RPMI7951 (cell line): ENCODE results near the gene IL21R. TPM values are rescaled to one million over a fixed set of nuclear protein-coding genes. Genes with fewer than 3 reads are reported as not detected.
A peak's percentile ranks its signal among the peaks of the same experiment; 100 is the strongest.
"Not testable (repeated sequence)": the region's sequence is repeated elsewhere in the genome, so short reads cannot be mapped to it uniquely, and the experiment has no call there.

Source experiments
- DNase-seq: peaks from one replicate; pipeline ENCODE4 v3.0.0-alpha.2; 2012; ENCODE audit warnings: low read depth
- total RNA-seq: library from RNA; depleted of rRNA; stranded (reverse); fragments of >200 nt; shearing (Covaris generic); gene quantifications from 2 replicates; pipeline ENCODE4 v1.2.3, GENCODE V29; 2014

Gene IL21R
- total RNA-seq, 1 experiment from 2014 or later: 1.1 TPM

GRCh38 chr16:27426423-27427408 is 24.7 kb downstream of the IL21R start:
- peak; percentile 93 for DNase-seq

GRCh38 chr16:27427538-27427937 is 25.6 kb downstream of the IL21R start:
- no peak for DNase-seq

- no peak for DNase-seq
These were observed 26.2 kb downstream of the IL21R start for GRCh38 chr16:27428026-27428785.

GRCh38 chr16:27429330-27429871 is 27.4 kb downstream of the IL21R start:
- no peak for DNase-seq

GRCh38 chr16:27429981-27430441 is 28.0 kb downstream of the IL21R start:
- DNase-seq: no peak

GRCh38 chr16:27430512-27430911 is 28.5 kb downstream of the IL21R start:
- no peak for DNase-seq

- DNase-seq: peak; percentile 80
These were observed 29.0 kb downstream of the IL21R start for GRCh38 chr16:27430923-27431484.

- DNase-seq: peak; percentile 78
These were observed 30.0 kb downstream of the IL21R start for GRCh38 chr16:27431773-27432532.

GRCh38 chr16:27432558-27432957 is 30.6 kb downstream of the IL21R start:
- DNase-seq: peak; percentile 73

- DNase-seq: not testable (repeated sequence)
These were observed 31.2 kb downstream of the IL21R start for GRCh38 chr16:27433191-27433590.

- no peak for DNase-seq
These were observed 31.7 kb downstream of the IL21R start for GRCh38 chr16:27433636-27434035.

GRCh38 chr16:27434141-27435051 is 32.4 kb downstream of the IL21R start:
- no peak for DNase-seq

GRCh38 chr16:27435146-27435545 is 33.2 kb downstream of the IL21R start:
- not testable (repeated sequence) for DNase-seq

GRCh38 chr16:27436065-27436464 is 34.1 kb downstream of the IL21R start:
- no peak for DNase-seq

- DNase-seq: no peak
These were observed 35.1 kb downstream of the IL21R start for GRCh38 chr16:27436921-27437650.

- DNase-seq: no peak
These were observed 36.0 kb downstream of the IL21R start for GRCh38 chr16:27437946-27438345.

- no peak for DNase-seq
These were observed 37.5 kb downstream of the IL21R start for GRCh38 chr16:27439271-27440018.

- DNase-seq: no peak
These were observed 39.3 kb downstream of the IL21R start for GRCh38 chr16:27441276-27441675.

- DNase-seq: no peak
These were observed 40.0 kb downstream of the IL21R start for GRCh38 chr16:27441998-27442397.
